GM15510 (cell line): ENCODE results near the gene FADS6.

Experiments used
- POLR2A ChIP-seq: IDR thresholded peaks from 3 replicates; pipeline ENCODE4 v1.6.1; 2011; ENCODE audit warnings: borderline replicate concordance; ENCODE audit not compliant: insufficient read length; ENCODE audit errors: extremely low read depth

The FADS6 gene

GRCh38 chr17:74858672-74859458 is 34.6 kb downstream of the FADS6 start:
- no peak for TF ChIP-seq POLR2A

GRCh38 chr17:74857191-74857590 is 36.2 kb downstream of the FADS6 start:
- no peak for TF ChIP-seq POLR2A

- TF ChIP-seq POLR2A: no peak
These were observed 37.3 kb downstream of the FADS6 start for GRCh38 chr17:74856112-74856511.

GRCh38 chr17:74855323-74855722 is 38.1 kb downstream of the FADS6 start:
- no peak for TF ChIP-seq POLR2A

- TF ChIP-seq POLR2A: no peak
These were observed 38.6 kb downstream of the FADS6 start for GRCh38 chr17:74854792-74855191.

GRCh38 chr17:74853669-74854068 is 39.8 kb downstream of the FADS6 start:
- TF ChIP-seq POLR2A: no peak

- TF ChIP-seq POLR2A: no peak
These were observed 40.4 kb downstream of the FADS6 start for GRCh38 chr17:74853048-74853397.

- peak; percentile 38 for TF ChIP-seq POLR2A
These were observed 41.0 kb downstream of the FADS6 start for GRCh38 chr17:74852237-74853047.

GRCh38 chr17:74851612-74852236 is 41.7 kb downstream of the FADS6 start:
- TF ChIP-seq POLR2A: no peak

- TF ChIP-seq POLR2A: no peak
These were observed 42.5 kb downstream of the FADS6 start for GRCh38 chr17:74850914-74851313.

GRCh38 chr17:74850310-74850709 is 43.1 kb downstream of the FADS6 start:
- no peak for TF ChIP-seq POLR2A

GRCh38 chr17:74848656-74849399 is 44.6 kb downstream of the FADS6 start:
- no peak for TF ChIP-seq POLR2A

GRCh38 chr17:74846621-74847020 is 46.8 kb downstream of the FADS6 start:
- TF ChIP-seq POLR2A: no peak

- no peak for TF ChIP-seq POLR2A
These were observed 50.1 kb downstream of the FADS6 start for GRCh38 chr17:74843352-74843627.

- TF ChIP-seq POLR2A: no peak
These were observed 50.7 kb downstream of the FADS6 start for GRCh38 chr17:74842599-74843351.

- TF ChIP-seq POLR2A: no peak
These were observed 51.3 kb downstream of the FADS6 start for GRCh38 chr17:74842146-74842598.
